RCC 7860 (cell line): ENCODE measurements around the gene ARMC9.
A peak's percentile ranks its signal among the peaks of the same experiment; 100 is the strongest.
"Not testable (repeated sequence)": the region's sequence is repeated elsewhere in the genome, so short reads cannot be mapped to it uniquely, and the experiment has no call there.

Experiments
- DNase-seq: peaks from one replicate; pipeline ENCODE4 v3.0.0-alpha.2; 2015; ENCODE audit warnings: low spot score
- FAIRE-seq: peaks from 2 replicates; lab custom pipeline; 2012; peaks lifted over from hg19 to GRCh38; lab: Jason Lieb, UNC

The ARMC9 gene

DNA sequence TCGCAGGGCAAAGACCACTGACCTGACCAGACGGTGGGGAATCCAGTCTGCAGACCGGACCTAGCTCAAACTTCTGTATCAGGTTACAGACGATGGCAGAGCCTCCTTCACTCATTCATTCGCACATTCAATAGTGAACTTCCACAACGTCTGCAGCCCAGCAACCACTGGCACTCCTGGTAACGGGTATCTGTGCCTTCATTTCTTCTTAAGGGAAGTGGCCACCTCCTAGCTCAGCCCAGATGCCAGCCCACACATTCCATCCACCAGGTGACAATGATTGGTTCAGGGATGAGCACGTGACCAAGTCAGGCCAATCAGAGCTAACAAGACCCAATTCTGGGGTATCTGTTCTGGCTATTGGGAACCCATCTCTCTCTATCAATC, 15.9 kb upstream of the ARMC9 start:
- FAIRE-seq = no peak
- DNase-seq = no peak

DNA sequence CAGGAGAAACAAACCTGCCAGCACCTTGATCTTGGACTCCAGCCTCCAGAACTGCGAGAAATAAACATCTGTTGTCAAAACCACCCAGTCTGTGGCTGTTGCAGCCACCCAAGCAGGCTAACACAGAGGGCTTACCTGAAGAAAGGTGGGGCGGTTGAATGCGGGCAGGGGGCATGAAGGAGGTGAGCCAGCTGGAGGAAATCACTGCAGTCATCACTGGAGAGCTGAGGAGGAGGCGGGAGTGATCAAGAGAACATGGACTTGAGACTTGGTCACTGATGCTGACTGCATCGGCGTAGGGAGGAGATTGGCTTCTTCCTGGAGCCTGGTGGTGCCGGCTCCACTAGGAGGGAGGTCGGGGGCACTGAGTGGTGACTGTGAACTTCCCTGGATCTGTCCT, 14.6 kb upstream of the ARMC9 start:
- FAIRE-seq = no peak
- no peak for DNase-seq

DNA sequence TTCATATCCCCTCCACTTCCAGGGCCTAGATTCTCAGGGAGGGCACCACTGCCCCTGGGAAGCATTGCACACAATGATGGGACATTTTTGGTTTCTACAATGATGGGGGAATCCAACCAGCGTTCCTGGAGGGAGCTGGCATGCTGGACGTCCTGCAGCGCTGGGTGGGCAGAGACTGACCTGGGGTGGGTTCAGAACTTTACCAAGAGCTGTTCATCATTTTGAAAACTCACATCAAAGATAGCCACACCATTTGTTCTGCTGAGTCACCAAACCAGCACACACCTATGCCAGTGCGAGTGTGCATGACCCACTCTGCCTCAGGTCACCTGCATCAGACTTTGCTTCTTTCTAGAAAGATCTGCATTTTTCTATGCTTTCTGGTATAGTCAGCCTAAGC, 14.1 kb upstream of the ARMC9 start:
- no peak for FAIRE-seq
- DNase-seq = no peak

DNA sequence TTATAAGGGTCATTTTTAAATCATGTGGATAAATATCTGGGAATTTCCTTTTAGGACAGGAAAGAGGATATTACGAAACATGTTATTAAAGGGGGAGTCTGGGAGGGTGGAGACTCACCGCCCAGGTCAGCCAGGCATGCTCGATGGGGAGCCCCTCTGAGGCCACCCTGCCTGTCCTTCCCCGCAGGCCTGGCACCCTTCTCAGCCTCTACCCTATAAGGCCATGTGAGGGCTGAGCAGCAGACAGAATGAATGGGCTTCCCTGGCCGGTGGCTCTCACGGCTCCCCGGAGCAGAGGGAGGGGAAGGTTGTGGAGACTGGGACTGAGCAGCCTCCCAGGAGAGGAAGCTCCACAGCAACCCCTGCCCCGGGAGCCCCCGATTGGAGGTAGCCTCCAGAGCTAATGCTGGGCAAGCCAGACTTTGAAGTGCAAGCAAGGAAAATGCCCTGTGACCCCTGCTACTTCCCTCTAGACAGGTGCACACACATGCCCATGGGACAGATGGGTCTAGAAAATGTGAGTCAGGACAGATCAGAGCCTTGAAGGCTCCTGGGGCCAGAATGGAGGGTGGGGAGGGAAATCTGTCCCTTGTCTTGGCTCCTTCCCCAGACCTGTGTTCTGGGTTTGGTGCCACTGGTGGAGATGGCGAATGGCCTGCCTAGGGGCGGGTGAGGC, 13.2 kb upstream of the ARMC9 start:
- DNase-seq = no peak
- FAIRE-seq = no peak

DNA sequence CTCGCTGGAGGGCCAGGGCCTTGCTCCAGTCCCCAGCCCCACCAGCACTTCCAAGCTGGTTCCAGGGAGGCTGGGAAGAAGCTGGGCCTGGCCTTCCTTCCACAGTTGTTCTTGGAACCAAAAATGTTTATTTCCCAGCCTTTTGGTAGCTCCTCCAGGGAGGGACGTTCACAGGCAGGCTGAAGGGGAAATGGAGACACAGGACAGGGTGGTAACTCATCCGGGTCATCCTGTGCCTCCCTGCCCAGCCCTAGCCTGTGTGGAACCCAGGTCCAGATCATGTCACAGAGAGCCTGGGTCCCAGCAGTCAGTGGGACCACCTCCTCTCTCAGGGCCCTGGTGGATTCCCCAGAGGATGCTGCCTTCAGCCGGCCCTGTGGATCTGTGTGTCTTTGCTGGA, 12.5 kb upstream of the ARMC9 start:
- no peak for DNase-seq
- FAIRE-seq = no peak

DNA sequence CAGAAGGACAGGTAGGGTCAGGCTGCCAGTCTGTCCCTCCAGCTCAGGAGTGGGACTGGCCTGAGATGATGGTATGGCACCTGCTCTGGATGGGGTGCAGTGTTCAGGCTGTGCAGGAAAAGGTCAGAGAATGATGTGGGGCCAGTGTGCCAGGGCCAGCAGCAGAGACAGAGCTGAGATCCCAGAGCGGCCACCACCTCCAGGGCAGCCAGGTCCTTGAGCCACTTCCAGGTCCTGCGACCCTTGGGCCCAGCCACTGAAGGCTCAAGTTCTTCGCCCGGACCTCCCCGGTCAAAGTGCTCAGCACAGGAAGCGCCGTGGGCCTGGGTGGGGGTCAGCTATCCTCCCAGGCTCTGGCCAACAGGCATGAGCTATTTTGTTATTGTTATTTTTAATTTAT, 12.1 kb upstream of the ARMC9 start:
- DNase-seq = no peak
- FAIRE-seq = no peak

DNA sequence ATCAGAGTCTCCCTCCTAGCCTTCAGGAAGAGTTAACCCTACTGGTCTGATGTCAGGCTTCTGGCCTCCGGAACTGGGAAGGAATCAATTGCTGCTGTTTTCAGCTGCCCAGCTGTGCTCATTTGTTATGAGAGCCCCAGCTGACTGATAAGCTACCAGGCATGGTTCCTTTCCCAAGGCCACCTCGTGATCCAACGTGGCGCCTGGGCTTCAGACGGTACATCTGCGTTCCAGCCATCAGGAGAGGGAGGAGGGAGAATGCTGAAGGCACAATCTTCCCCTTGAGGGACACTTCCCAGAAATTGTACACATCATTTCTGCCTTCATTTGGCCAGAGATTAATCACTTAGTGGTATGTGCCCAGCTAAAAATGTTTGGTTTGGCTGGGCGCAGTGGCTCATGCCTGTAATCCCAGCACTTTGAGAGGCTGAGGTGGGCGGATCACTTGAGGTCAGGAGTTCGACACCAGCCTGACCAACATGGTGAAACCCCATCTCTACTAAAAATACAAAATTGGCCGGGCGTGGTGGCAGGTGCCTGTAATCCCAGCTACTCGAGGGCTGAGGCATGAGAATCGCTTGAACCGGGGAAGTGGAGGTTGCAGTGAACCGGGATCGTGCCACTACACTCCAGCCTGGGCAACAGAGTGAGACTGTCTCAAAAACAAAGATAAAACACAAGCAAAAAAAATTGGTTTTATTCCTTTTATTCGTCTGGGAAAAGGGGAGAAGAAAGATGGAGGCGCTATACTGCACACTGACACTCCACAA, 10.5 kb upstream of the ARMC9 start:
- FAIRE-seq (no peak), DNase-seq (no peak)

DNA sequence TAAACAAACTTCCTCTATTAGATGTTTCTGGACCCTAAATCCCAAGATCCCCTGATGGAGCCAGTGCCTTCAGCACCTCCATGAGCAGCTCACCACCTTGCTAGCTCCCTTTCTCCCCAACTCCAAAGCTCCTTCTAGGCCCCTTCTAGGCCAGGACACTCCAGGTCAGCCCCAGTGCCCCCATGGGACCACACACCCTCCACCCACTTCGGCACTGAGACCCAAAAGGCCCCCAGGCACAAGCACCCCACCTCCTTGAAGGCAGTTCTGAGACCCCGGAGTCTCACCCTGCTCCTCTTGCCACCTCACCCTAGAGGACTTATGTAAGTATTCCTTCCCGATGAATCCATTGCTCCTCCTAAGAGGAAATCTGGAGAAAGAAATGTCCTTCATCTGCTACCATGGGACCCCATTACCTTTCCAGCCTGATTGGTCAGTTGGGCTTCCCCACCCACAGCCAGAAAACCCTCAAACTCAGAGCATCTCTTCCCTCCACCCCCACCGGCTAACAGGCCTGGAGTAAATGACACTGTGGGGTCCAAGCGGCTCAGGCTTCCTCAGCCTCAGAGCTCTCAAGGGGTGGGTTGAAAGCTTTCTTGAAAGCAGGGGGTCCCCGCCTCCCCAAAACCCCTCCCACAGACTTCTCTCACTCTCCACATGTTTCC, 9.8 kb upstream of the ARMC9 start:
- no peak for DNase-seq
- FAIRE-seq = no peak

DNA sequence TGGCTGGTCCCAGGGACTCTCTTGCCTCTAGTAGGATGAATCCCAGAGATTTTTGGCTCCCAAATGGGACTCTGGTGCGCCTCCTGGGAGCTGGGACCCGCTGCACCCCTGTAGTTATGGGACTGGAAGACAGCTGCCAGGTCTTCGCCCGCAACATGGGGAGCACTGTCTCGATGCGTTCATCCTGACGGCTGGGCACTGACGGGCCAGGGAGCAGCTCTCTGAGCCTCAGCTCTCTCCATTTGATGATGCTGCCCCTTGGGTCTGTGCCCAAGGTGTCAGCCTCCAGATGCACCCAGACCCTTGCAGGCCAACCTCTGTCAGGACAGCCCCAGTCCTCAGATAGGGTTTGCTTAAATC, 9.3 kb upstream of the ARMC9 start:
- FAIRE-seq = no peak

DNA sequence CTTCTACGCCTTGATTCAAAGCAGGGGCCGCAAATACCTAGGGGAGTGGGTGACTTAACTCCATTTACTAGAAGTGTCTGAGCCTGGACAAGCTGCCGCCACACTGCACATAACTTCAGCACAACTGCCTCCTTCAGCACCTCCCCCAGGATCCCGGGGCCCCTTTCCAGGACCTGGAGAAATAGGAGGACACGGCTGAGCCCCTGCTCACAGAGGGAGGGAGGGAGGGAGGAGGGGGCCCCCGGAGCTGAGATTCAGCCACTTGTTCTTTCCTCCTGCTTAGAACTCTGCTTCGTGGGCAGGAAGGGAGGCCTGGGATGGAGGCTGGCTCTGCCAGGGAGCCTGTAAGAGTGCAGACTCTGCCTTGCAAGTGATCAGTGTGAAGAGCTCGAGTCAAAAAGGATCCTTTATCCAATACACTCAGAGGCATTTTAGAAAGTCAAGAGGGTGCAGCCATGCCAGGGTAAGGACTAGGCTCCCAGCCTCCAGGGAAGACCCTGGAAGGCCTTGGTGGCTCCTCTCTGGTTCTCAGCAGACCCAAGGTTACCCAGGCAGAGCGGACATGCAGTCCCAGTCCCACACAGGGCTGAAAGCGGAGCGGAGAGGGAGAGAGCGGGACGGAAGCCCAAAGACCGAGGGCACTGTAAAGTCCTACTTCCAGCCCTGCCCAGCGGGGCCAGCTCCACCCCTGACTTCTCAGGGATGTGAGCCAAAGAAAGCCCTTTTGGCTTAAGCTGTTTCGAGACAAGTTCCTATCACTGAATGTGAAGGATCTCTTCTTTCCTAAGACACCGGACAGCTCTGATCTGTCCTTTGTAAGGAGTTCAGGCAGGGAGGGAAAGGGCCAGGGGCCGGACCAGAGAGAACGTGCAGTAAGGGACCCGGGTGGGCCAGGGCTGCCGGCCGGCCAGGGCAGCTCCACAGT, 8.6 kb upstream of the ARMC9 start:
- DNase-seq = no peak
- FAIRE-seq = no peak

More for the DNA sequence above, 9.3 kb upstream of the ARMC9 start:
- no peak for DNase-seq

DNA sequence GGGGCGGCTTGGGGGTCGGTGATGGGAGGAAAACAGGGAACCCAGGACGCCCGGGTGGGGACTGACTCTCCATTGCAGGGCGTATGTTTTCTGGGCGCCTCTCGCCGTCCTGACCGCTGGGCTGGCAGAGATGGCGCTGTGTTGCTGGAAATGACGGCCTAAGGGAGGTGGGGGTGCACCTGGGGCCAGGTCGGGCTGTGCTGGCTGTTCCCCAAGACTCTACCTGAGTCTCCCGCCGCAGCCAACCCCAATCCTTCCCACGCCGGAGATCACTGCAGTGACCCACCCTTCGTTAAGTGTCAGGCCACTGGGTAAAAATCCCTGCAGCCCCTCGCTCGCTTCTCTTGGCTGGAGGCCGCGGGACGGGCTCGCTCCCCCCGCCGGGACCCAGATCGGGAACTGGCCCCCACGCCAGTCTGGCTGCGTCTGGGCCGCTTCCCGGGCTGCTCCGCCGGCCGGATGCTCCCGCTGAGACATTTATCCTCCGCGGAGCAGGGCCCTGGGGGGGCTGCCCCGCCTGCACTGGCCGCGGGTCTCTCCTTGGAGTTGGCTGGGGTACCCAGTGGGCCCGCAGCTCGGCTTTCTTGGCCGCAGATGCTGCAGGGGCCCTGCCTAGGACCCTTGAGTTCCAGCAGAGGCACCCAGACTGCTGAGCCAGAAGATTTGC, 7.8 kb upstream of the ARMC9 start:
- FAIRE-seq = no peak
- no peak for DNase-seq

DNA sequence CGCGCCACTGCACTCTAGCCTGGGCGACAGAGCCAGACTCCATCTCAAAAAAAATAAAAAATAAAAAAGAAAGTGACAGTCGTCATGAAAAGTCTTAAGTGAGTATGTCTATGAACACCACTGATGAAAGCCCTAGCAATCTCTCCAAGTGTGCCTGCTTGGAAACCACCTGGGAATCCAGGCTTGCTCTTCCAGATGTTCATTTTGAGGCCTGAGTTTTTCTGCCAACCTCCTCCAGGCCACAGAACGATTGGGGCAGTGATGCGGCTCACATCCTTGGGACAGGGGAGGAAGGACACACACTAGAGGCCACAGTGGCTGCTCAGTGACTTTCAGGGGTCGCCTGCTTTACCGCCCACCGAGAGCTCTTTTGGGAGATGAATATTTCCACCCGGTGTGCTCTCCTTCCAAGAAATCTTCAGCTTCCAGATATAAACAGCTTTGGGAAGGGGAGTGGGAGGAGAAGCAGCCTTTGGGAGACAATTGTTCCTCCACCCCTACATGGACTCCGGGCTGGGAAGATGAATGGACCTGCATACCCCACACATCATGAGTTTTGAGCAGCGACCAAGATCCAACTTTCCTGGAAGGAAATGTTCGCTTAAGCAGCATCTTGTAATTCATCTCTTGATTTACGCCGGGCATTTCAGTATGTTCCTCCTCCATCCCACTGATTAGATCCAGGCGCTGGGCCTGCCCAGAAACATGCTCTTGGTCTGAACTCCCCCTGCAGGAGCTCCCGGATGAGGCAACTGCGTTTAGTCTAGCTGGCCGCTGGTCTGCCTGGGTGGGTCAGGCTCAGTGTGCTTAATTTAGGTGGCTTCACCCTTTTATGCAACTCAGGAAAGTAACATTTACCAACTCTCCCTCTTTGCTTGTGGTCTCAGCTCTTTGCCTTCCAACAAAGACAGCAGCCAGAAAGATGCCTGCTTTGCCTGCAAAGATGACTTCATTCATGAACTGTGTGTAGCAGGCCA, 6.2 kb upstream of the ARMC9 start:
- no peak for FAIRE-seq
- DNase-seq = no peak

DNA sequence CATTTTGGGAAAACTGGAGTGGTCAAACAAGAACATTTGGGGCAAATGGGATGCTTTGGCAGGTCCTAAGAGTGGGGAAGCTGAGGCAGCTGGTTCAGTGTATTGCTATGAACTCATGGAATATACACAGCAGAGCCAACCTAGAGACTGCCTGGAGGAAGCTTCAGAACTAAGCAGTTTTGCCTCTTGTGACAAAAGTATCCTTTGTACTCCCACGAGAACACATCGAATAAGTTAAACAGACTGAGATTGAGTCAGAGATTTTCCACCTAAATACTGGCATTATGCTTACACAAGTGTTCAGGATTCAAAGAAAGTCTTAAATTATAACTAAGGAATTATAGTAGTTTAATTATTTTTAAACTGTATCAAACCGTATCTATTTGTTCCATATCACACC, 5.2 kb upstream of the ARMC9 start:
- DNase-seq (no peak), FAIRE-seq (no peak)

DNA sequence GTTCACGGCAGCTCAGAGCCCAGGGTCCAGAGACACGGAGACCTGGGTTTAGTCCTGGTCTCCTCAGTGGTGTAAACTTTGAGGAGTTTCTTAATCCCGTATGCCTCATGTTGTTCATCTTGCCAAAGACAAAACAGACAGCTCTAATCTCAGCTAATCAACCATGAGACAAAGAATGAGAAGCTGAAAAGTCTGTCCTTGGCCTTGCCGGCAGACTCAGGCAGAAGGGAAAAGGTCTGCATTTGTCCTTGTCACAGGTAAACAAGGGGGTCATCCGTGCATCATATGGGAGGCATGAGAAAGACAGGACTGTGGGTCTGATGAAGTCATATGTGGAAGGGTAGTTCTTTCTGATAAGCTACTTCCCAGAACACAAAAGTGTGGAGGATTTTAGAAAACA, 1.8 kb upstream of the ARMC9 start:
- FAIRE-seq (no peak), DNase-seq (no peak)

DNA sequence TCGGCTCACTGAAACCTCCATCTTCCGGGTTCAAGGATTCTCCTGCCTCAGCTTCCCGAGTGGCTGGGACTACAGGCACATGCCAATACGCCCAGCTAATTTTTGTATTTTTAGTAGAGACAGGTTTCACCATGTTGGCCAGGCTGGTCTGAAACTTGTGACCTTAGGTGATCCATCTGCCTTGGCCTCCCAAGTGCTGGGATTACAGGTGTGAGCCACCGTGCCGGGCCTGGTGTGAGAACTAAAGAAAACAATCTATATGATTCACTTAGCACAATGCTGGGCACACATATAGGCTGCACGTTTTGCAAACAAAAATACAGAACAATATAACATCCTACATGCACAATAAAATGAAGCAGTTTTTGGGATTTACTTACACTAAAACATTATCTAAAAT, 1.2 kb upstream of the ARMC9 start:
- not testable (repeated sequence) for FAIRE-seq

DNA sequence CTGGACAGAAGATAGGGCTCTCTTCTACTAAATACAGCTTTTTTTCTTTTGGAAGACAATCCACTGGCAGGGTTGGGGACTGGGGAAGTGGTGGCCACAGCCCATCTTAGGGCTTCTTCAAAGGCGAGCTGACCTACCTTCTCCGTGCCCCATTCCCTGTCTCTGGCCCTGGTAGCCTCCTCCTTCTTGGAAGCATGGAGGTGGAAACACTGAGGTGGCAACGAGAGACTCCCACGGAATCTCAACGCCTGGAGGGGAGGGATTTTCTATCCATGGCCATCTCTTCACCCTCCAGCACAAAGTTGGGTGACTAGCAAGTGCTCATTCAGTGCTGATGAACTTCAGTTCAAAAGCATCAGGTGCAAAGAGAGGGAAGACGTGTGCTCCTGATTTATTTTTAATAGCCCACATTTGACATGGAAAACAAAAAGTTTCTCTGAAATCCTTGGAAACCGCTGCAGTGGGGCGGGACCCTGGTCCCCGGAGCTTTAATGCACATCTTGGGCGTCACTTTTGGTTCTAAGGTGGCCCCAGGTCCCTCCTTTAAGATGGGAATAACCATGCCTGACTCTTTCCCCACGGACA, 633 bp upstream of the ARMC9 start:
- FAIRE-seq = no peak
- no peak for DNase-seq

More for the DNA sequence above, 1.2 kb upstream of the ARMC9 start:
- DNase-seq = not testable (repeated sequence)

DNA sequence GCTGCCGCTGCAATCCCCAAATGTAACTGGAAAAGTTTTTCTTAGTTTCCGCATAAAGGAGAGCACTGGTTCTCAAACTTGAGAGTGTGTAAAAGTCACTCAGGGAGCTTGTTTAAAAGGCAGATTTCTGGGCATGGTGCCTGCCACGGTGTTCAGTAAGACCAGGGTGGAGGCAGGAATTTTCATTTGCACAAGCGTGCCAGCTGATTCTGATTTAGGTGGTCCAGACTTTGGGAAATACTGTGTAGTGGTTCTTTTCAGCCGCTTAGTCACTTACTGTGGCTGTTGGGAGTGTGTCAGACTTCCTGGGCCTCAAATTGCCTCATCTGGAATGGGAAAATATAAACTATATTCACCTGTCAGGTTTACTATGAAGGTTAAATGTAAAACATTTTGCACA, 788 bp downstream of the ARMC9 start:
- DNase-seq = peak; percentile 46
- peak; percentile 34 for FAIRE-seq

DNA sequence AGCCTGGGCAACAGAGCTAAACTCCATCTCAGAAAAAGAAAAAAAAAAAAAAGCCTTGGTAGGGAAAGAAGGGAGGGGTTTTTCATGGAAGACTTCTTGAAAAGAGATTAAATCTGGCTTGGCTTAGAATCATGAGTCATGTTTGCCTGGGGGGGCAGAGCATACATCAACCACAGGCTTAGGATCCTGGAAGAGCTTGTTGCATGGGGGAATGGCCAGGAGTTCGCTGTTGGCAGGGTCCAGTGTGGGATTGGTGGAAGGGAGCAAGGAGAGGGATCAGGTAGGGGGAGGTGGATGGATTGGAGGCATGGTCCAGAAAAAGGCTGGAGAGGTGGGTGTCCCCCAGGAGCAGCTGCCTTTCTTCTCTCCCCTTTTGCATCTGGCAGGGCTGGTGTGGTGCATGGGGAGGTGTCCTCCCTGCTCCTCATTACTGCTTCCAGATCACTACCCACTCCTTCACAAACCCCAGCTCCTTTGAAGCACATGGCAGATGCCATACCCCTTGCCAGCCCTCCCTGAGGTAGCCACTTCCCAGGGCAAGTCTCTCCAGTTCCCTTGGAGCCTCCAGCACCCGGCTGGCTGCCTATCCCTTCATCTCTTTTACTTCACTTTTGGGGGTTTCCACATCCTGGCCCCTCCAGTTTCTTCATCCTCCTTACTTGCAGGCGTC, 2.5 kb downstream of the ARMC9 start:
- DNase-seq = peak; percentile 59
- FAIRE-seq = peak; percentile 78

DNA sequence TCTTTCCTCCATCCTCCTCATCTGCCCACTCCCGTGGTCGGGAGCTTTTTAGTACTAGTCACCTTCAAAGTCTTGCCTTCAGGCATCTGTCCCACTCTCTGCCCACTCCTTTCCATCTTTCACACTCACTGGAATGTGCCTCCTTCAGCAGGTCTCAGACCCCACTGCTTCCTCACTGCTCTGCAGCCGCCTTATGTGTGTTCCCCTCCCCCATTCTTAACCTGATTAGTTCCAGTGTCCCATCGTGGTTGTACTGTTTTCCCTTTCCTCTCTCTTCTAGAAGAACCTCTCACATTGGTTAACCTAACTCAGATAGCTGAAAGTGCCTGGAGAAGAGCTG, 3.0 kb downstream of the ARMC9 start:
- DNase-seq (no peak), FAIRE-seq (no peak)
